Upper lobe of left lung (tissue), 6 donors: Measurements from ENCODE around the gene FAM3D. TPM values are rescaled to one million over a fixed set of nuclear protein-coding genes. Genes with fewer than 3 reads are reported as not detected.

Experiments
- ATAC-seq, 2 donors: fragments of 200-7000 bp; cut with Tn5 transposase; one replicate each; pipeline ENCODE4 v1.9.1; 2022; ENCODE audit warnings: mild to moderate bottlenecking in 2 of 2, moderate library complexity in 2 of 2; ENCODE audit not compliant: low FRiP score in 2 of 2
- DNase-seq, 2 donors: peaks; one replicate each; pipeline ENCODE4 v3.0.0-alpha.2; 2019 to 2020
- H3K27ac ChIP-seq, 4 donors: fragments of 200-600 bp; sonication (generic); one replicate each; pipeline ENCODE4 v1.5.1; 2016 to 2019
- H3K27me3 ChIP-seq, 4 donors: fragments of 200-600 bp; sonication (generic); one replicate each; pipeline ENCODE4 v1.5.1; 2017 to 2019
- H3K36me3 ChIP-seq, 4 donors: fragments of 200-600 bp; sonication (generic); one replicate each; pipeline ENCODE4 v1.5.1; 2016 to 2019
- H3K4me1 ChIP-seq, 4 donors: fragments of 200-600 bp; sonication (generic); one replicate each; pipeline ENCODE4 v1.5.1; 2018 to 2019
- H3K4me3 ChIP-seq, 4 donors: fragments of 200-600 bp; sonication (generic); one replicate each; pipeline ENCODE4 v1.5.1; 2017 to 2019; ENCODE audit warnings: mild to moderate bottlenecking in 2 of 4, moderate library complexity in 1 of 4
- H3K9me3 ChIP-seq, 4 donors: fragments of 200-600 bp; sonication (generic); one replicate each; pipeline ENCODE4 v1.5.1; 2018 to 2019
- EP300 ChIP-seq, 4 donors: sonication (generic); formaldehyde crosslinking; IDR thresholded peaks; one replicate each; pipeline ENCODE4 v1.5.1; 2017; ENCODE audit warnings: antibody characterized with exemption in 4 of 4, control low read depth in 2 of 4
- POLR2A ChIP-seq, 4 donors: fragments of 450-650 bp; IDR thresholded peaks; one replicate each; pipeline ENCODE4 v1.5.1; 2016 to 2017; ENCODE audit warnings: antibody characterized with exemption in 4 of 4, mild to moderate bottlenecking in 2 of 4
- POLR2AphosphoS5 ChIP-seq, 2 donors: sonication (generic); formaldehyde crosslinking; IDR thresholded peaks; one replicate each; pipeline ENCODE4 v1.5.1; 2017; ENCODE audit warnings: antibody characterized with exemption in 2 of 2
- WGBS, 2 donors: methylation state at CpG; one replicate each; pipeline ENCODE4 v1.1.5; 2017 to 2018; 5-methylcytosine and 5-hydroxymethylcytosine counted together
- total RNA-seq, 6 donors: library from RNA; depleted of rRNA in 4 of 6; stranded (reverse); fragments of >200 nt in 4 of 6; gene quantifications; one replicate each; pipeline versions ENCODE4 v1.1.0 to v1.2.1, GENCODE V29; 2016 to 2021
- TF ChIP-seq, protein P1 (sequence below), 6 experiments: fragments of 450-650 bp in 4 of 6; fragments of 200-600 bp in 2 of 6; sonication (generic) in 2 of 6; IDR thresholded peaks; one replicate each; pipeline ENCODE4 v1.5.1; 2016 to 2019; ENCODE audit warnings: antibody characterized with exemption in 6 of 6
- donor health status: DM: no; HTN: no; CAD: no; lungs with moderate emphysema.
- donor health status: DM: no; HTN: yes; CAD: no; lungs with severe emphysema.

FAM3D gene
- total RNA-seq, 6 donors from 2014 or later: 1.0 to 7.7 (median 1.5) TPM

DNA sequence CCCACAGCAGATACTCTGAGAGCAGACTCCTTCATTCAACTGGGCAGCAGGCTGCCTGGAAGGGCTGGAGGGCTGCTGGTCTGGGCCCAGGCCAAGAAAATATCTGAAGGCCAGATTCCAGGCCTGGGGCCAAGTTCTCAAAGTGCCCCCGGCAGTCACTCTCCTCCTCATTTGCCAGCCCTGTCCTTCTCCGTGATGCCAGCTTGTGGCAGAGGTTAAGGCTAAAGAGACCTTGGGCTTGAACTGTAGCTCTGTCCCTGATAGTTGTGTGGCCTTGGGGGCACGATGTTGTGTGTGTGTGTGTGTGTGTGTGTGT is 39.0 kb downstream of the FAM3D start:
- H3K27ac ChIP-seq: peak overlapping the region in 3 of 4 donors; percentile 0 to 11 (median 8)
- no peaks in the 10 kb centered on the region for H3K27me3 ChIP-seq
- WGBS, 2 donors: 24 to 30% methylated on average over 2 to 3 of the region's 3 CpGs
- peaks cover 29 to 35% (median 33%) of the 10 kb centered on the region in 4 donors for H3K4me1 ChIP-seq
- TF ChIP-seq POLR2A (IDR thresholded peaks at IDR 0.05): no peak
- no peak for TF ChIP-seq EP300 (IDR thresholded peaks at IDR 0.05)
- TF ChIP-seq, protein P1, sequence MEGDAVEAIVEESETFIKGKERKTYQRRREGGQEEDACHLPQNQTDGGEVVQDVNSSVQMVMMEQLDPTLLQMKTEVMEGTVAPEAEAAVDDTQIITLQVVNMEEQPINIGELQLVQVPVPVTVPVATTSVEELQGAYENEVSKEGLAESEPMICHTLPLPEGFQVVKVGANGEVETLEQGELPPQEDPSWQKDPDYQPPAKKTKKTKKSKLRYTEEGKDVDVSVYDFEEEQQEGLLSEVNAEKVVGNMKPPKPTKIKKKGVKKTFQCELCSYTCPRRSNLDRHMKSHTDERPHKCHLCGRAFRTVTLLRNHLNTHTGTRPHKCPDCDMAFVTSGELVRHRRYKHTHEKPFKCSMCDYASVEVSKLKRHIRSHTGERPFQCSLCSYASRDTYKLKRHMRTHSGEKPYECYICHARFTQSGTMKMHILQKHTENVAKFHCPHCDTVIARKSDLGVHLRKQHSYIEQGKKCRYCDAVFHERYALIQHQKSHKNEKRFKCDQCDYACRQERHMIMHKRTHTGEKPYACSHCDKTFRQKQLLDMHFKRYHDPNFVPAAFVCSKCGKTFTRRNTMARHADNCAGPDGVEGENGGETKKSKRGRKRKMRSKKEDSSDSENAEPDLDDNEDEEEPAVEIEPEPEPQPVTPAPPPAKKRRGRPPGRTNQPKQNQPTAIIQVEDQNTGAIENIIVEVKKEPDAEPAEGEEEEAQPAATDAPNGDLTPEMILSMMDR (IDR thresholded peaks at IDR 0.05): no peak
- TF ChIP-seq POLR2AphosphoS5 (IDR thresholded peaks at IDR 0.05): no peak
- H3K4me3 ChIP-seq: no peak overlapping the region
- ATAC-seq (no peak), DNase-seq (no peak)
- H3K36me3 ChIP-seq: no peaks in the 10 kb centered on the region
- H3K9me3 ChIP-seq: no peaks in the 10 kb centered on the region

GRCh38 chr3:58626841-58627569 is 39.6 kb downstream of the FAM3D start:
- H3K9me3 ChIP-seq: no peaks in the 10 kb centered on the region
- H3K27me3 ChIP-seq: no peaks in the 10 kb centered on the region
- WGBS, 2 donors: 75 to 84% methylated on average over 9 to 20 of the region's 24 CpGs
- no peak overlapping the region for H3K4me3 ChIP-seq
- ATAC-seq: no peak
- no peaks in the 10 kb centered on the region for H3K36me3 ChIP-seq
- TF ChIP-seq, protein P1 (IDR thresholded peaks at IDR 0.05): no peak
- no peak for TF ChIP-seq EP300 (IDR thresholded peaks at IDR 0.05)
- no peak for TF ChIP-seq POLR2A (IDR thresholded peaks at IDR 0.05)
- no peak for TF ChIP-seq POLR2AphosphoS5 (IDR thresholded peaks at IDR 0.05)
- peaks cover 29 to 35% (median 33%) of the 10 kb centered on the region in 4 donors for H3K4me1 ChIP-seq
- H3K27ac ChIP-seq: peak overlapping the region in 3 of 4 donors; percentile 0 to 11 (median 8)
- DNase-seq: peak in 1 of 2 donors; percentile 71

DNA sequence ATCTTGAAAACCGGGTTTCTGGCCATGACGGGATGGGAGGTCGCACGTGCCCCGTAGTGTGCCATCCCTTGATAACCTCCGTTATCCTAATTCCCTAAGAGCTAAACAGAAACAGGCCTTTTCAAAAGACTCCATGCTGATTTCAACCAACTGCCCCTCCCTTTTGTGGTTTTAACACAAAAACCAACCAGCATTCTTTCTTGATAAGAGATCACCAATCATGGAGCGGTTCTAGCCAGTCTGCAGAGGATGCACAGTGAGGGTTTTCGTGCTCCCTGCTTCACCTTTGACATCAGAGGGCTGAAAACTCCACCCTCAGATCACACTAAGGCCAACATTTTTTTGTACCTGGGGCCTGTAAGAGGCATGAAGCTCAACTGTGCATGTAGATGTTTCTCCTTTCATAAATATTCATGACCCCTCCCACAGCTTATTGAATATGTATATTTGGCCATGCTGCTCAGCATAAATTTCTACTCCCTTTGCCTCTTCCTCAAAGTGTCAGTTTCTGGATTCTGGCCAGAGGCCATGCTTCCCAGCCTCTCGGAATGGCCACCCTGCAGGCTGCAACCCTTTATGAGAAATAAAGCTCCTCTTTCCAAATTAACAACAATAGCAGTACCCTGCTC is 41.3 kb downstream of the FAM3D start:
- Histone ChIP-seq H3K9me3 (no peaks in the 10 kb centered on the region), H3K27me3 (no peaks in the 10 kb centered on the region), H3K4me3 (no peak overlapping the region), H3K27ac (no peak overlapping the region), H3K4me1 (peaks cover 29 to 34% (median 33%) of the 10 kb centered on the region in 4 donors), H3K36me3 (no peaks in the 10 kb centered on the region)
- 86 to 94% methylated on average over 9 of the region's 9 CpGs for WGBS, 2 donors
- DNase-seq: no peak
- no peak for ATAC-seq
- TF ChIP-seq, protein P1 (IDR thresholded peaks at IDR 0.05): no peak
- TF ChIP-seq POLR2AphosphoS5 (IDR thresholded peaks at IDR 0.05) (no peak), POLR2A (IDR thresholded peaks at IDR 0.05) (no peak), EP300 (IDR thresholded peaks at IDR 0.05) (no peak)

DNA sequence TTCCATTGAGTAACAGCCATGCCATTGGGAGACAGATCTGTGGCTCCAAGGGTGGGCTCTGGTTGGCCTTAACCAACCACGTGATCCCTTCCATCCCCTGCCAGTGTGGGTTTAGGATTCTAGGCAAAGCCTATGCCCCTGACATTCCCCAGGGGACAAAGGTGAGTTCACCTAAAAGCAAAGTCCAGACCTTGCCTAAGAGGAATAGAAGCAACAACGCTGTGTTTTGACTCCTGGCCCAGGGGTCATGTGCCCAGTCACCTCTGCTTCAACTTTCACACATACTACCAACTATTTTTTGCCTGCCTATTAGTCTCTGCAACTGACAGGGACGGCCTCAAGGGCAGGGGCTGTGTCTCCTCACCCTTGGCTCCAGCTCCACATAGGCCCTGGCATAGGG is 42.0 kb downstream of the FAM3D start:
- ATAC-seq (no peak), DNase-seq (no peak)
- Histone ChIP-seq H3K4me1 (peaks cover 23 to 28% (median 26%) of the 10 kb centered on the region in 4 donors), H3K4me3 (no peak overlapping the region), H3K9me3 (no peaks in the 10 kb centered on the region), H3K27ac (no peak overlapping the region), H3K36me3 (no peaks in the 10 kb centered on the region), H3K27me3 (no peaks in the 10 kb centered on the region)
- TF ChIP-seq EP300 (IDR thresholded peaks at IDR 0.05): no peak
- TF ChIP-seq POLR2A (IDR thresholded peaks at IDR 0.05): no peak
- TF ChIP-seq, protein P1 (IDR thresholded peaks at IDR 0.05): no peak
- TF ChIP-seq POLR2AphosphoS5 (IDR thresholded peaks at IDR 0.05): no peak
- 77 to 92% methylated on average over 3 of the region's 3 CpGs for WGBS, 2 donors
